ENCODE data around the gene SLIT2. TPM values are rescaled to one million over a fixed set of nuclear protein-coding genes. Genes with fewer than 3 reads are reported as not detected.
A peak's percentile ranks its signal among the peaks of the same experiment; 100 is the strongest.

The SLIT2 gene, protein sequence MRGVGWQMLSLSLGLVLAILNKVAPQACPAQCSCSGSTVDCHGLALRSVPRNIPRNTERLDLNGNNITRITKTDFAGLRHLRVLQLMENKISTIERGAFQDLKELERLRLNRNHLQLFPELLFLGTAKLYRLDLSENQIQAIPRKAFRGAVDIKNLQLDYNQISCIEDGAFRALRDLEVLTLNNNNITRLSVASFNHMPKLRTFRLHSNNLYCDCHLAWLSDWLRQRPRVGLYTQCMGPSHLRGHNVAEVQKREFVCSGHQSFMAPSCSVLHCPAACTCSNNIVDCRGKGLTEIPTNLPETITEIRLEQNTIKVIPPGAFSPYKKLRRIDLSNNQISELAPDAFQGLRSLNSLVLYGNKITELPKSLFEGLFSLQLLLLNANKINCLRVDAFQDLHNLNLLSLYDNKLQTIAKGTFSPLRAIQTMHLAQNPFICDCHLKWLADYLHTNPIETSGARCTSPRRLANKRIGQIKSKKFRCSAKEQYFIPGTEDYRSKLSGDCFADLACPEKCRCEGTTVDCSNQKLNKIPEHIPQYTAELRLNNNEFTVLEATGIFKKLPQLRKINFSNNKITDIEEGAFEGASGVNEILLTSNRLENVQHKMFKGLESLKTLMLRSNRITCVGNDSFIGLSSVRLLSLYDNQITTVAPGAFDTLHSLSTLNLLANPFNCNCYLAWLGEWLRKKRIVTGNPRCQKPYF (N-terminal part only)
- 100 to 1,000 TPM in 1 of 6 donors, 10 to 100 TPM in 5; 35.1 to 102 (median 53.3) TPM for total RNA-seq

DNA sequence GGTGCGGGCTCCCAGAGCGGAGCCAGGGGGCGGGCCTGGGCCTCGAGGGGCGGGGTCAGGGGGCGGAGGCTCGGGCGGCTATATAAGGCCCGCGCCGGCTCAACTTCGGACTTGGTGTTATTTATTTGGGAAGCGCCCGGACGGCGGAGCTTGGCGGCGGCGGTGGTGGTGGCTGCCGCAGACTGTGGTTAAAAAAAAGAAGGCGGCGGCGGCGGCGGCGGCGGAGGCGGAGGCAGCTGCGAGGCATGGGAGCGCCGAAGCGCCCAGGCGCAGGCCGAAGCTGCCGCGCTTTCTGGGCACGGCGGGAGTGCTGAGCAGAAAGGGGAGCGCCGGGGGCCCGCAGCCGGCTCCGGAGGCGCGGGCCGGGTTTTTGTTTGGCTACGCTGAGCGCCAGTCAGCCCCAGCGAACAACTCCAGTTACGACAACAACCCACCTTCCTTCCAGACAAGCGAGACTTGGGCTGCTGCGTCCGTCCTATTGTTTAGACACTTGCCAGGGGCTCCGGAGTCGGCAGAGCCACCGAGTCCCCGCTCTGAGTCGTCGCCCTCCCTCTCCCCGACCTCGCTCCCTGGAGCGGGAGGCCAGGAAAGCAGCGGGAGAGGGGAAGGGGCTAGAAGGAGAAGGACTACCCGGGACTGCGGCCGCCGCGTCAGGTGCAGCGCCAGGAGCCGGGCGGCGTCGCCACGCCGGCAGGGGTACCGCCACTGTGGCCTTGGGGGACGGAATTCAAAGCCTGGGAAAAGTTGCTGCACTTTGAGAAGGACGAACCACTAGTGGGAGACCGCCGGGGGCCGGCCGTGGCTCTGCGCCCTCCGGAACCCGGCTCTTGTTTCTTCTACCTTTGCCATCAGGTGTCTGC, at the start of gene SLIT2:
Gene SLIT2, plus strand, starts transcription at position 110 of the 860 bp plus-strand sequence. CDS start 1,911 bp downstream, outside the sequence.
- Histone ChIP-seq H3K4me3 (peak within 1 kb of the TSS; percentile 54 to 64 (median 62)), H3K9me3 (no peaks in the 10 kb centered on the region), H3K36me3 (no peaks in the 10 kb centered on the region), H3K27ac (peak within 1 kb of the TSS; percentile 48 to 75 (median 69)), H3K27me3 (peaks cover 0 to 25% (median 6%) of the 10 kb centered on the region in 4 donors), H3K4me1 (peaks cover 0 to 47% (median 23%) of the 10 kb centered on the region in 4 donors)
- WGBS, 2 donors, result 1 to 3% methylated on average over 16 to 55 of the region's 85 CpGs
- ATAC-seq (ENCODE audit: low FRiP score in 2 of 2), result peak; percentile 86 to 88
- TF ChIP-seq EP300 (IDR thresholded peaks at IDR 0.05), result no peak
- peak in 1 of 2 donors; percentile 80 for TF ChIP-seq POLR2AphosphoS5 (IDR thresholded peaks at IDR 0.05)
- no peak for TF ChIP-seq CTCF (IDR thresholded peaks at IDR 0.05)
- TF ChIP-seq POLR2A (IDR thresholded peaks at IDR 0.05), result peak in 3 of 4 donors; percentile 43 to 78 (median 70)
- peak; percentile 64 to 96 for DNase-seq

DNA sequence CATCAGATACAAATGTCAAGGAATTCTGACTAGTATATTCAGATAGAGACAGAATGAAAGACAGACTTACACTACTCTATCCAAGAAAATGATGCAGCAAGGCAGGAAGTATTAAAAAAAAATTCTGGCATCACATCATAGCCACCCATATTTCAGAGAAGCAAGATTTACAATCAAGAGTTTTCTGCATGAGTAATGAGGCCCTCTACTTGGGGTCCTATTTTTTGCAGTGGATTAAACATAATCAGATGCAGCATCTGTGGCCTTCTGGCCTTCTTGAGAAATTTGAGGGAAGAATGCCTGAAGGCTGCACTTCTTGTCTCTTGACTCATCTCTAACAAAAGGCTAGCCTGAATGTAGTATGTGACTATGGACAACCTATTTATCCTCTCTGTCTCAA, 48.2 kb upstream of the SLIT2 start:
- no peak overlapping the region for H3K4me3 ChIP-seq
- H3K9me3 ChIP-seq, result no peaks in the 10 kb centered on the region
- H3K27ac ChIP-seq, result no peak overlapping the region
- H3K4me1 ChIP-seq, result no peaks in the 10 kb centered on the region
- DNase-seq (no peak), ATAC-seq (ENCODE audit: low FRiP score in 2 of 2) (peak in 1 of 2 donors; percentile 38)
- no peaks in the 10 kb centered on the region for H3K36me3 ChIP-seq
- TF ChIP-seq POLR2A (IDR thresholded peaks at IDR 0.05), result no peak
- TF ChIP-seq POLR2AphosphoS5 (IDR thresholded peaks at IDR 0.05), result no peak
- no peak for TF ChIP-seq EP300 (IDR thresholded peaks at IDR 0.05)
- no peak for TF ChIP-seq CTCF (IDR thresholded peaks at IDR 0.05)
- no peaks in the 10 kb centered on the region for H3K27me3 ChIP-seq

DNA sequence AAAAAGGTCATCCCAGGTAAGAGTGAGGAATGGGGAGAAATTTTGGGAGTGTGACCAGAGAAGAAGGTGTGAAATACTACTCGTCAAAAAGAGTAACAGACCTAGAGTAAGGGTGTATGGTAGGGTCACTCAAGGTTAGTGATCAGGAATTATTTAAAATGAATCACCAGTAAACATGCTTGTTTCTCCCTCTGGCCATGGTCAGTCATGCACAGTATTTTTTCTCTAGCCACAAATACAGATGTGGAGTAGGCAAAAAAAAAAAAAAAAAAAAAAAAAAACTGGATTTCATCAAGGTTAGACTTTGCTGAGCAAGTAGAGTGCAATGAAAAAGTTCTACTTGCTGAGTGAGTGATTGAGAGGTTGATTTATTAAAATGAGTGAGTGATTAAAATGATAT, 34.2 kb upstream of the SLIT2 start:
- DNase-seq (no peak), ATAC-seq (ENCODE audit: low FRiP score in 2 of 2) (no peak)
- Histone ChIP-seq H3K27me3 (no peaks in the 10 kb centered on the region), H3K9me3 (no peaks in the 10 kb centered on the region), H3K4me1 (no peaks in the 10 kb centered on the region), H3K36me3 (no peaks in the 10 kb centered on the region), H3K27ac (no peak overlapping the region), H3K4me3 (no peak overlapping the region)
- 0% methylated on average over 1 of the region's 1 CpG for WGBS, 2 donors
- no peak for TF ChIP-seq POLR2AphosphoS5 (IDR thresholded peaks at IDR 0.05)
- TF ChIP-seq EP300 (IDR thresholded peaks at IDR 0.05), result no peak
- TF ChIP-seq CTCF (IDR thresholded peaks at IDR 0.05), result no peak
- TF ChIP-seq POLR2A (IDR thresholded peaks at IDR 0.05), result no peak

- no peaks in the 10 kb centered on the region for H3K4me1 ChIP-seq
- H3K27me3 ChIP-seq, result no peaks in the 10 kb centered on the region
- ATAC-seq (ENCODE audit: low FRiP score in 2 of 2), result no peak
- H3K9me3 ChIP-seq, result no peaks in the 10 kb centered on the region
- 65 to 75% methylated on average over 1 of the region's 1 CpG for WGBS, 2 donors
- no peak overlapping the region for H3K27ac ChIP-seq
- no peaks in the 10 kb centered on the region for H3K36me3 ChIP-seq
- no peak for TF ChIP-seq CTCF (IDR thresholded peaks at IDR 0.05)
- TF ChIP-seq EP300 (IDR thresholded peaks at IDR 0.05), result no peak
- TF ChIP-seq POLR2AphosphoS5 (IDR thresholded peaks at IDR 0.05), result no peak
- TF ChIP-seq POLR2A (IDR thresholded peaks at IDR 0.05), result no peak
- no peak overlapping the region for H3K4me3 ChIP-seq
- no peak for DNase-seq
These were observed 33.8 kb upstream of the SLIT2 start for GRCh38 chr4:20217951-20218350.
